ENCODE measurements around the gene KRT4. TPM values are rescaled to one million over a fixed set of nuclear protein-coding genes. Genes with fewer than 3 reads are reported as not detected.

KRT4 gene
- total and polyA plus RNA-seq, 12 donors = 2.5 TPM; not detected in 11

- H3K27me3 ChIP-seq = peaks cover 0 to 51% (median 12%) of the 10 kb centered on the region in 7 donors
- 67 to 73% methylated on average over 3 of the region's 3 CpGs for WGBS, 2 donors
- intact Hi-C loops (cut with DNase I) = no loop called here
Measured at GRCh38 chr12:52772772-52773171, 41.1 kb downstream of the KRT4 start.

GRCh38 chr12:52772188-52772587 is 41.7 kb downstream of the KRT4 start:
- 84 to 85% methylated on average over 4 of the region's 4 CpGs for WGBS, 2 donors
- no peaks in the 10 kb centered on the region for H3K36me3 ChIP-seq
- intact Hi-C loops (cut with DNase I) = no loop called here

More at GRCh38 chr12:52772772-52773171, 41.1 kb downstream of the KRT4 start:
- H3K27ac ChIP-seq = no peak overlapping the region
- TF ChIP-seq CTCF (IDR thresholded peaks at IDR 0.05) = no peak
- no peaks in the 10 kb centered on the region for H3K36me3 ChIP-seq
- H3K4me3 ChIP-seq = no peak overlapping the region
- ATAC-seq = no peak
- H3K9me3 ChIP-seq = no peaks in the 10 kb centered on the region
- no peaks in the 10 kb centered on the region for H3K4me1 ChIP-seq
- DNase-seq = no peak

GRCh38 chr12:52771505-52771904 is 42.4 kb downstream of the KRT4 start:
- Histone ChIP-seq H3K4me1 (no peaks in the 10 kb centered on the region), H3K36me3 (no peaks in the 10 kb centered on the region), H3K27me3 (peaks cover 0 to 43% (median 9%) of the 10 kb centered on the region in 7 donors), H3K4me3 (no peak overlapping the region), H3K27ac (no peak overlapping the region), H3K9me3 (no peaks in the 10 kb centered on the region)
- 70 to 80% methylated on average over 4 of the region's 4 CpGs for WGBS, 2 donors
- TF ChIP-seq CTCF (IDR thresholded peaks at IDR 0.05) = no peak
- intact Hi-C loops (cut with DNase I) = no loop called here
- ATAC-seq (no peak), DNase-seq (no peak)

More at GRCh38 chr12:52772188-52772587, 41.7 kb downstream of the KRT4 start:
- ATAC-seq = no peak
- TF ChIP-seq CTCF (IDR thresholded peaks at IDR 0.05) = no peak
- no peaks in the 10 kb centered on the region for H3K4me1 ChIP-seq
- no peak for DNase-seq
- peaks cover 0 to 46% (median 9%) of the 10 kb centered on the region in 7 donors for H3K27me3 ChIP-seq
- H3K9me3 ChIP-seq = no peaks in the 10 kb centered on the region
- no peak overlapping the region for H3K4me3 ChIP-seq
- H3K27ac ChIP-seq = no peak overlapping the region

GRCh38 chr12:52771088-52771487 is 42.8 kb downstream of the KRT4 start:
- Histone ChIP-seq H3K4me1 (no peaks in the 10 kb centered on the region), H3K36me3 (no peaks in the 10 kb centered on the region), H3K9me3 (no peaks in the 10 kb centered on the region), H3K27ac (no peak overlapping the region), H3K27me3 (peaks cover 0 to 39% (median 8%) of the 10 kb centered on the region in 7 donors), H3K4me3 (no peak overlapping the region)
- intact Hi-C loops (cut with DNase I) = no loop called here
- ATAC-seq (no peak), DNase-seq (no peak)
- WGBS, 2 donors = 70 to 77% methylated on average over 6 of the region's 6 CpGs
- no peak for TF ChIP-seq CTCF (IDR thresholded peaks at IDR 0.05)

All from heart right ventricle (tissue), 16 donors.